Activated CD4-positive, alpha-beta T cell treated with anti-CD3 and anti-CD28 coated beads for 4 hours (primary cell): ENCODE results near the gene CPZ.
"Not testable (repeated sequence)": the region's sequence is repeated elsewhere in the genome, so short reads cannot be mapped to it uniquely, and the experiment has no call there.

Experiments used
- DNase-seq, 2 donors: peaks; one replicate each; pipeline ENCODE4 v3.0.0-alpha.2; 2020

The CPZ gene

GRCh38 chr4:8613421-8614364 is 21.1 kb downstream of the CPZ start:
- no peak for DNase-seq

GRCh38 chr4:8614365-8615193 is 22.0 kb downstream of the CPZ start:
- DNase-seq = no peak

DNA sequence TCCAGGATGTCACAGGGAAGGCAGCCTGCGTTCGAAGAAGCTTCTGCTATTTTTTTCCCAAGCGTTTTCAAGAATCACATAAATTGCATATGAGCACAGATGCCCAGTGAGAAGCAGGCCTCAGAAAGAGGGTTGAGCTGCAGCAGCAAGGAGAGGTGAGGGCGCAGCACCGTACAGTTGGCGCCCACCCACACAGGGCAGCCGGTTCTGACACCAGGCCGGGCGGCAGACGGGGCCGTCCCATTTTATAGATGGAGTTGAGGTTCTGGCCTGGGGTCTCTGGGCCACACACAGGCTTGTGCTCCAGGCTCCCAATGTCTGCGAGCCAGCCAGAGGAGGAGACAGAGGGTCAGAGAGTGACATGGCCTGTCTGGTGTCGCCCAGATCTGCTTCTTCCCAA is 22.8 kb downstream of the CPZ start:
- no peak for DNase-seq

DNA sequence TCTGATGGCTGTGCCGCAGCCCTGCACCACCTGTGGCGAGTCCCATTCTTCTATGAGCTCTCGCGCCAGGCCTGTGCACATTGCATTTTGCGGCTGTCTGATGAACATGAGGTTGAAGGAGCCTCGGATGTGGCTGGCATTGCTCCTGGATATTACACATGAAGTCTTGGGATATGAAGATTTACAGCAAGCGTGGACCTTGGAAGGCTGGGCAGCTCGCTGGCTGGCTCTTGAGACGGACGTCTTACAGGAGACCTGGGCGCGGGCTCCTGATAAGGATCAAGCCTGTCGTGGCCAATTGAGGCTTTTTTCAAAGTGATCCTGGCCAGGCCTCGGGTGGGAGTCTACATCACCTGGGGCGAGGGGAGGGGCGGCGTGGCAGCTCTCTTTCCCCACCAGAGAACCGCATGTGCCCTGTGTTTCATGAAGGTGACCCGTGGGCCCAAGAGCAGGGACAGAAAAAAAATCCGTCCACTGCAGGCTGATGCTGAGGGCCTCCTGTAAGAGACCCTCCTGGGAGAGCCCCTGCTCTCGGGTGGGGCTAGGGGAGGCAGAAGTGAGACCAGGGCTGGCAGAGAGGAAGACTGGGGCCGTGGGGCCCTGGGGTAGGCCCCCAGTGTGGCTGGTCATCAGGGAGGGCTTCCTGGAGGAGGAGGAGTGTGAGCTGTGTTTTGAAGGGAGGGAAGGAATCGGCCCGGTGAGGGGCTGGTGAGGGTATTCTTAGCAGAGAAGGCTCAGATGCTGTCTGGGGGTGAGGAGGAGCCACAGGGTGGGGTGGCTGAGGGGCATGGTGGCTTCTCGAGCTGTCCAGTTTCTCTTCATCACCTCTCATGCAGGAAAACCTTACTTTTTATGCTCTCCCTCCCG is 23.6 kb downstream of the CPZ start:
- DNase-seq = no peak

- DNase-seq = no peak
Measured at GRCh38 chr4:8616831-8617230, 24.3 kb downstream of the CPZ start.

DNA sequence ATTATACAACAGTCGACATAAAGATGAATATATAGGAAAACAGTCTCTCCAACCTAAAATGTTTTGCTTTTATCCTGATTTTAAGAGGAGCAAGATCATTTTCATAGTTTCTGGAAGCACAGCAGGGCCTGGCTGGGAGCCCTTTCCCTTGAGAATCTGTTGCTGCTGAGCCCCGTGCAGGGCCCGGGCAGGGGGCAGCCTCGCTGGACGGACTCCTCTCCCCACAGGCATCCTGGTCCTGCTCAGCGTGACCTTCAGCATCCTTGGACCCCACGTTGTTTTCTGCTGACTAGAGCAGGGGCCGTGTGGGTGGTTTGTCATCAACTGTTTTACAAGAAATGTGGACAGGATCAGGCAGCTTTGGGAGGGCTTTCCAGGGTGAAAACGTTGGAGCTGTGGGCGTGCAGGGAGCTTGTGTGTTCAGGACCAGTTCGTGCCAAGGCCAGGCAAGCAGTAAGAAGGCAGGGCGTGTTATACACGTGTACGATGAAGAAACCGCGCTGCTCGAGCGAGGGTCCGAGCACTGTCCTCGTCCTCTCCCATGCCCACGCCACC is 25.0 kb downstream of the CPZ start:
- DNase-seq = no peak

DNA sequence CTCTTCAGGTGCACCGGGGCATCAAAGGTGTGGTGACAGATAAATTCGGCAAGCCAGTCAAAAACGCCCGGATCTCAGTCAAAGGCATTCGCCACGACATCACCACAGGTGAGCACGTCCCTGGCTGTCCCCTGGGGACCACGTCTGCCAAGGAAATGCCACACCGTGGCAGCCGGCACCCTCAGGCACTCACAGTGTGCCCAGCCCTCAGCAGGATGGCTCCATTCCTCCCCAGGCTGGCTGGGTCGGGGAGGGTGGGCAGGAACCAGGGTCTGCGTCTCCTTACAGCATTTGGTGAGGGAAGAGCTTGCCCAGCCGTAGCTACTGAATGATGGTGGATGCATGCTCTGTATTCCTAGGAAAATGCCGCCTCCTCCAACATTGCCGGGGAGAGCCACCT is 25.9 kb downstream of the CPZ start:
- no peak for DNase-seq

DNA sequence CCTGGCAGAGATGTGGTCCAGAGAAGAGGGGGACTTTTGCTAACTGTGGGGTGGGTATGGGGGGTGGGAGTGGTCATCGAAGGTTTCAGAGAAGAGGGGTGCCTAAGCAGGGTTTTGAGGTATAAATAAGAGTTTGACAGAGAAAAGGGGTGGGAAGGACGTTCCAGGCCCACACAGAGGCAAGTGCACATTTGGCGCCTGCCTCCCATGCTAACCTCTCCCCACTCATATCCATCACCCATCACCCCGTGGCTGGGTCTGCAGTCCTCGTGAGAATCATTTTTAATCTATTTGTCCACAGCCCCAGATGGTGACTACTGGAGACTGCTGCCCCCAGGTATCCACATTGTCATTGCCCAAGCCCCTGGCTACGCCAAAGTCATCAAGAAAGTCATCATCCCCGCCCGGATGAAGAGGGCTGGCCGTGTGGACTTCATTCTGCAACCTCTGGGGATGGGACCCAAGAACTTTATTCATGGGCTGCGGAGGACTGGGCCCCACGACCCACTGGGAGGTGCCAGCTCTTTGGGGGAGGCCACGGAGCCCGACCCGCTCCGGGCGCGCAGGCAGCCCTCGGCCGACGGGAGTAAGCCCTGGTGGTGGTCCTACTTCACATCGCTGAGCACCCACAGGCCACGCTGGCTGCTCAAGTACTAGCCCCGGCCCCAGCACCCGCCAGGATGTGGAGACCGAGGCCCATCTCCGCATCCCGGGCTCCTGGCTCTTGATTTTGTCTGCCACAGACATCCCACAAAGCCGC is 26.6 kb downstream of the CPZ start:
- DNase-seq = no peak

DNA sequence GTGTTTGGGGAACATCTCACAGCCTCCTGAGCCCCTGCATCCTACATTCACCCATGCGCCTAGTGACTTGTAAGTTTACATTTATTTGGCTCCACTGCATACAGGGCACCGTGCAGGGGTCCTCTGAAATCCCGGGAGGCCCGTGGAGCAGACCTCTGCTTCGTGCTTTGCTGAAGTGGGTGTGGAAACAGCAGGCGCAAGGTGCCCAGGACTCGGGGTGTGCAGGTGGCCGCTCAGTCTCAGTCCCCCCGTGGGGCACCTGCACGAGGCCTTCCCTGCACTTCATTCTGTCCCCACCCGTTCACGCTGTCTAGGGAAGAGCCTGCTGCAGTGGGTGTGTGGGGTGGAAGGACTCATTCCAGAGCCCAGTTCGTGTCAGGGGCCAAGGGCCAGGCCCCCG is 28.6 kb downstream of the CPZ start:
- DNase-seq = not testable (repeated sequence)

GRCh38 chr4:8624601-8625272 is 32.2 kb downstream of the CPZ start:
- DNase-seq = not testable (repeated sequence)

- not testable (repeated sequence) for DNase-seq
Measured at GRCh38 chr4:8630240-8630905, 37.8 kb downstream of the CPZ start.

DNA sequence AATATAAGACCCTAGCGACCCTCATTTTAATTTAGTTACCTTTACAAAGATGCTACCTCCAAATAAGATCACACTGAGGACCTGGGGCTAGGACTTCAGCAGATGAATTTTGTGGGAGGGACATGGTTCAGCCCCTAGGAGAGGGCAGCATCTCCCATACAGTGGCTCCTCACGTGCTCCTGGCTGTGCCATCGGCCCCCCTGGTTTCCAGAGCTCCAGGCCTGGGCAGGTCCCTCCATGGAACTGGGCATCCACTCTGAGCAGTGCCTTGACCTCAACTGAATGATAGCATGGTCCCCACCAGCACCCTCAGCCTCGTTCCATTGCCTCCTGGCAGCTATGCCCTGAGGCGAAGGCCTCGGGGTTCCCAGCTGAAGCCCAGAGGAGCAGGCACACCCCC is 39.3 kb downstream of the CPZ start:
- DNase-seq = not testable (repeated sequence)

DNA sequence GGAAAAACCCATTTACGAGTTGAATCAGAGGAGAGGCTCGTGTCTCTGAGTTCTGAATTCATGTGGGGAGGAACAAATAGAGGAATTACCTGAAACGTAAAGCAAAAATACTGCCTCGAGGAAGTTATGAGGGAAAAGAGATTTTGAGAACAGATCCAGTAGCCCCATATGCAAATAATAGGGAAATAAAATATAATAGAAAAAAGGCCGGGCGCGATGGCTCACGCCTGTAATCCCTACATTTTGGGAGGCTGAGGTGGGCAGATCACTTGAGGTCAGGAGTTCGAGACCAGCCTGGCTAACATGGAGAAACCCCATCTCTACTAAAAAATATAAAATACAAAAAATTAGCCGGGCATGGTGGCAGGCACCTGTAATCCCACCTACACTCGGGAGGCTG is 42.2 kb downstream of the CPZ start:
- DNase-seq = not testable (repeated sequence)

GRCh38 chr4:8635897-8636554 is 43.5 kb downstream of the CPZ start:
- not testable (repeated sequence) for DNase-seq

DNA sequence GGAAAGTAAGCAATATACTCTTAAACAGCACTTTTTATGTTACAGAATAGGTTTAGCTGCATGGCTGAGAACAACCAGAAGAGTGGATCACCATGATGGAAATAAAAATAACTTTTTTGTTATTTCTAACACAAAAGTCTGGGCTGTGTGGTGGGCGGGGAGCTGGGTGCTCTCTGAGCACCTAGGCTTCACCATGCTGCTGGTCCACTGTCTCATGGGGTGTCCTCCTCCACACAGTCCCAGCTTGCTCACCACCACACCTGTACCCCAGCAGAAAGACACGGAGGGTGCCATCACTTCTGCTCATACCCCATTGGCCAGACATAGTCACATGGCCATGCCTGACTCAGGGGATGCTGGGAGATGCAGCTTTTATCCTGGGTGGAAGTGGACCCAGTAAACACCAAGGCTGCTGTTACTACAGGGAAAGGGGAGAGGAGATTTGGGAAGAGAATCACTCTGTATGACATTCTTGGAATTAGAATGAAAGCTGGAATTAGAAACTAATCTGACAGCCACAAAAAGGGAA is 45.0 kb downstream of the CPZ start:
- no peak for DNase-seq

DNA sequence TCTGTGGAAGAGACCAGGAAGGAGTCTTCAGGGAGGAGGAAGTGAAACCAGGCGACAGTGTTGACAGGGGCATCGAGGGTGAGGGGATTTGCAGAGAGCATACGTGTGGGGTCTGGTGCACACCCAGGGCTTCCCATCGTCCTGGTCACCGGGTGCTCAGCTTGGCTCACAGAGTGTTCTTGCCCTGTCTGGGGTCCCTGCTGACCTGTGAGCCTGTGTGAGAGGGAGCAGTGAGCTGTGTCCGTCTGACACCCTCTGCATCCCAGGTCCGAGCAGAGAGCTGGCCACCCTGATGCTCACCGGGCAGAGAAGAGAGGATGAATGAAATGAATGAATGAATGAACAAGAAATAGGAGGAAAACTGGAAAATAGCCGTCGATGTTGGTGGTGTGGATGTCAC is 46.5 kb downstream of the CPZ start:
- DNase-seq = no peak

DNA sequence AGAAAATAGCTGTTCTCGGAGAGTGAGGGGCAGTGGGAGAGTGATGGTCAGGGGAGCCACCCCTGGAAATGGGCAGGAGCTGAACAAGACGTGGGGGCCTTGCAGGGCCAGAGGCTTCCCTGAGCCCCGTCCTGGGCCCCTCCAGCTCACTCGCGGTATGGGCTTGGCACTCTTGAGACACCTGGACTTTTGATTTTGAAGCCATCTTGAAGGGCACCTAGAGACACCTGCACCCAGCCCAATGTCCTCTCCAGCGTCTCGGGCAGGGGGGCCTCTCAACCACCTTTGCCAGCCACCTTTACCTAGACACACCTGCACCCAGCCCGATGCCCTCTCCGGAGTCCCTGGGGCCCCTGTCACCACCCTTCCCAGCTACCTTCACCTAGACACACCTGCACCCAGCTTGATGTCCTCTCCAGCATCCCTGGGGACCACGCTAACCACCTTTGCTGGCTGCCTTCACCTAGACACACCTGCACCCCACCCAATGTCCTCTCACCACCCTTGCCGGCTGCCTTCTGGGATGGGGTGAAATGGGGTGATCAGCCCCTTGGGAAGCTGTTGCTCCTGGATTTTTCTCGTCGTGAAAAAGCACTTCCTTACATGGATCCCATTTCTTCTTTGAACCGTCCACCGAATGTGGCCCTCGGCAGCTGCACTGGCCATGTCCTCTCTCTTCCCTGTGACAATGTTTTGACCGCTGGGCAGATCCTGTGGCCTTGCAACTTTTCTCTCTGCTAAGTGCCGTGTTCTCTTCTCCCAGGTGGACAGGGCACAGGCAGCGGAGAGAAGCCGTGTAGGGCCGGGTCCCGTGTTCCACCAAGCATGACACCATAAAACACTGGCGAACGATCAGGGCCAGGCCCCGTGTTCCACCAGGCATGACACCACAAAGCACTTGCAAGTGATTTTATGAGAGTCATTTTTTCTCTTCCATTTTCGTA is 47.5 kb downstream of the CPZ start:
- DNase-seq = no peak

DNA sequence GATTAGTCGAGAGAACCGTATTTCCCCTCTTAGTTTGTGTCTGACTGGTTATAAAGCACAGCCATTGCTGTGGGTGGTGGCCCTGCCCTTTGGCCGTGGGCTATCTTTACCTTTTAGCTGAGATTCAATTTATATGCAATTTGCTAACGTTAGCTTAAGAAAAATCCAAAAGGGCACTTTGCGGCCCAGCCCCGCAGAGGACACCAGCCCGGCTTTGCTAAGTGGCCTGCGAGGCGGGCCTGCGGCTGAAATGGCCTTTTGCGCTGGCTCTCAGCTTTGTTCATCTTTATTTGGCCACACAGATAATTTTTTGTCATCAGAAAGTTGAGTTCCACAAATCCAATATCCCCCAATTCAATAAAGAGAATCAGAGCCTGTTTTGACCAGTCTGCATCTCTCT is 48.3 kb downstream of the CPZ start:
- no peak for DNase-seq

- DNase-seq = no peak
Measured at GRCh38 chr4:8641256-8641655, 48.7 kb downstream of the CPZ start.
